Left renal pelvis (tissue), 4 donors: ENCODE measurements around the gene PRDM7. TPM values are rescaled to one million over a fixed set of nuclear protein-coding genes. Genes with fewer than 3 reads are reported as not detected.
"Not testable (repeated sequence)": the region's sequence is repeated elsewhere in the genome, so short reads cannot be mapped to it uniquely, and the experiment has no call there.

ENCODE experiments used
- DNase-seq, 4 donors: peaks; one replicate each; pipeline ENCODE4 v3.0.0-alpha.2; 2013; ENCODE audit warnings: low read depth in 4 of 4, low spot score in 3 of 4
- polyA plus RNA-seq, 4 donors: library from polyadenylated mRNA; unstranded; fragments of 120-200 nt; gene quantifications; one replicate each; pipeline ENCODE4 v1.2.1, GENCODE V29; 2013; ENCODE audit not compliant: insufficient read length in 4 of 4

The PRDM7 gene
- 1 to 10 TPM in 1 of 4 donors, under 1 TPM in 3; 0.13 to 1.2 (median 0.38) TPM for polyA plus RNA-seq

GRCh38 chr16:90077240-90077756, at the start of gene PRDM7:
Gene PRDM7, minus strand, starts transcription at chr16:90077331. Its CDS starts 1,421 bp downstream, at chr16:90075910.
- DNase-seq: peak; percentile 69 to 80 (median 76)

GRCh38 chr16:90121846-90122245, 44.7 kb upstream of the PRDM7 start:
- not testable (repeated sequence) for DNase-seq

DNA sequence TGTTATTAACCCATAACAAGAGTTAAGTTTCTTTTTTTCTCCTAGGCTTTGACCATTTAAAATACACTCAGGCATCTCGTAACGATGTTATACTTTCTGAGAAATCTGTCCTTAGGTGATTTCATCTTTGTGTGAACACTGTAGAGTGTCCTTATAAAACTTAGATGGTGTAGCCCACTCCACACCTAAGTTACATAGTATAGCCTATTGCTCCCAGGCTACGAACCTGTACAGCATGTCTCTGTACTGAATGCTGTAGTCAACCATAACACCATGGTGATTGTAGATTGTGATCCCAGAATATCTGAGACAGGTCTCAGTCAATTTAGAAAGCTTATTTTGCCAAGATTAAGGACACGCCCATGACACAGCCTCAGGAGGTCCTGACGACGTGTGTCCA, 30.5 kb upstream of the PRDM7 start:
- not testable (repeated sequence) for DNase-seq

DNA sequence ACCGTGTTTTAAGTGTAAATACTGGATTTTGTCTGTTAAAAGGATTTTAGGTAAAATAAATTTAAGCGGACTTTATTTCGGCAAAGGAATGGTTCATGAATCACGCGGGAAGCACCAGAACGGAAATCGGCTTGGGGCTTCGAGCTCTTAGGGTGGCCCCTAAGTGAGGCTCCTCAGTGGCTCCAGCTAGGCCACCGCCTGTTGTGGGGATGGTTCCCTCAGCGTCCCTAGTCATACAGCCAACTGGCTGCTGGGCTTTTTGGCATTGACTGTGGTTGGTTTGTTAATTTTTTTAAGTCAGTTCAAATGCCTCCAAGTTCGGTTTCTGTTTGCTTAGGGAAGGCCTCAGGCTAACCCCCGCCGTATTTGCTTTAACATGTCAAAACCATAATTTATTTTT, 29.9 kb upstream of the PRDM7 start:
- DNase-seq: not testable (repeated sequence)

- not testable (repeated sequence) for DNase-seq
Measured at GRCh38 chr16:90106271-90106670, 29.1 kb upstream of the PRDM7 start.

DNA sequence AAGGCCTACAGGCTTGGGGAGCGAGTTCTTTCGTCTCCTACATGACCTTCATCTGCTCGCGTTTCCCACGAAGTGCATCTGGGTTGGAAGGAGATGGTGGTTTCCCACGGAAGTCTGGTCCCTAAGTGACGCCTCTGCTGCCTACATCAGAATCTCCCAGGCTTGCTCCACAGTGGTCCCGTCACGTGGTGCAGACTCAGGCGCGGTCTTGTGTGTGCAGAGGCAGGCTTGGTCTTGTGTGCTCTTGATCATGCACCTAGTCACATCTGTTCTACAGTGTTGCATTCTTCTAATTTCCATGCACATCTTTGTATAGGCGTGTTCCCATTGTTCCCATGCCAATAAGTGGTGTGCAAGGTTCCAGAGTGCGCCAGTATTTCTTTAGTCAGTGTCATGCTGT, 27.6 kb upstream of the PRDM7 start:
- not testable (repeated sequence) for DNase-seq

DNA sequence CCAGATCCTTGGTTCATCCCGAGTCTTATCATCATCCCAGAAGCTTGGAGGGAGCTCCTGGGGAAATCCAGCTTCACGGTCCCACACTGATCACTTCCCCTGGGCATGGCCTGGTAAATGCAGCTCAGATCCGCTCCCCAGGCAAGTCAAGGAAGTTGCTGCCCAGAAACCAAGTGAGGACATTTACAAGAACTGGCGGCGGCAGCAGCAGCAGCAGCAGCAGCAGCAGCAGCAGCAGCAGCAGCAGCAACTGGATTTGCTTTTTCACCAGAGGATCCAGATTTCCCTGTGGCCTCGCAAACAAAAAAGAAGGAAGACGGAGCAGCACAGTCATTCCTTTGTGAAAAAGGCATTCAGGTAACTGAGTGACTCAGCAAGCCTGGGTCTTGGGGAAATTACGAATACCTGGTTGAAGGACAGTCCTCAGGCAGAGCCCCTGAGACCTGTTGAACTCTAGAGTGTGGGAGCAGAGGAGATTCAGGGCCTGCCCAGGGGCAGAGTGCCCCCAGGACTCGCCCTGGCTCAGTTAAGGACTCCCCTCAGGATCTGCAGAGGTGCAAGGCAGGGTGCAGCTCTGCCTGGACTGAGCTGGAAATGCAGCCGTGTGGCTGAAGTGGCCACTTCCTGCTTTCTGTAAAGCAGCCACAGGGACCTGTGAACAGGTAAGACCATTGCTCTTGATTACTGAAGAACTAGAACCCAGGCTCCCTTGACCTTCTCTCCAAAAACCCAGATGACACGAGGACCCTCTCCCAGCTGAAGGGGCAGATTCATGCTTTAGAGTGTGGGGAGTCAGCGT, 25.2 kb upstream of the PRDM7 start:
- DNase-seq: not testable (repeated sequence)

- DNase-seq: not testable (repeated sequence)
Measured at GRCh38 chr16:90101332-90101731, 24.2 kb upstream of the PRDM7 start.

DNA sequence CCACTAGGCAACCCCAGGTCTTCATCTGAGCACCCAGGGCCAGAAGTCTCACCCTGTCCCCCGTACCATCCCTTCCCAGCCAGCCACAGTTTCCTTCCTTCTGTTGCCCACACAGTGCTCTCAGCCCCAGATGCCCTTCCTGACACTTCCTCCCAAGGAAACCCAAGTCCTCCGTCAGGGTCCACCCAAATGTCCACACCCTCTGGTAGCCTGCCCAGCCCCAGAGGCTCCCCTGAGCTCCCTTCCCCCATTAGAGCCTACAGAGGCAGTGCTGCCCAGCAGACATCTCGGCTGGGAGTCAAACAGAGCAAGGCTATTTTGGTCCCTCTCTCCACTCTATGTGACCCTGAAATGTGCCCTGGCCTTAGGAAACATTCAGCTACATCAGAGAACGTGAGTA, 23.7 kb upstream of the PRDM7 start:
- DNase-seq: not testable (repeated sequence)

DNA sequence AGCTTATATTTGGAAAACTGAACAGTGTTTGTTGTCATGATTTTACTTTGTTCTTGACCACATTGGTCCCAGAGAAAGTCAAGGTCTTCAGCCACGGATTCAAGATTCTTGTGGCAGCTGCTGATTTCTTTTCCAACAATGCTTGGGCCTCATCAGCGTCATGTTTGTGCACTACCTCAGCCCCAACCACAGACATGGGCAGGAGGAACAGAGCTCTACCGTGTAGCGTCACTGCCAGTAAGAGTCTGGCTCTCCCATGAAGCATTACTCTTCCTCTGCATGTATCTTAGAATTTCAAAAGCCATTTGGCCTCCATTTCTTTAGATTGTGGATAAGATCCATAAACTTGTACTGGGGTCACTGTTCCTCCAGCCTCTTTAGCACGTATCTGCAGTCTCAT, 23.1 kb upstream of the PRDM7 start:
- DNase-seq: not testable (repeated sequence)

GRCh38 chr16:90098936-90099335, 21.8 kb upstream of the PRDM7 start:
- DNase-seq: not testable (repeated sequence)

DNA sequence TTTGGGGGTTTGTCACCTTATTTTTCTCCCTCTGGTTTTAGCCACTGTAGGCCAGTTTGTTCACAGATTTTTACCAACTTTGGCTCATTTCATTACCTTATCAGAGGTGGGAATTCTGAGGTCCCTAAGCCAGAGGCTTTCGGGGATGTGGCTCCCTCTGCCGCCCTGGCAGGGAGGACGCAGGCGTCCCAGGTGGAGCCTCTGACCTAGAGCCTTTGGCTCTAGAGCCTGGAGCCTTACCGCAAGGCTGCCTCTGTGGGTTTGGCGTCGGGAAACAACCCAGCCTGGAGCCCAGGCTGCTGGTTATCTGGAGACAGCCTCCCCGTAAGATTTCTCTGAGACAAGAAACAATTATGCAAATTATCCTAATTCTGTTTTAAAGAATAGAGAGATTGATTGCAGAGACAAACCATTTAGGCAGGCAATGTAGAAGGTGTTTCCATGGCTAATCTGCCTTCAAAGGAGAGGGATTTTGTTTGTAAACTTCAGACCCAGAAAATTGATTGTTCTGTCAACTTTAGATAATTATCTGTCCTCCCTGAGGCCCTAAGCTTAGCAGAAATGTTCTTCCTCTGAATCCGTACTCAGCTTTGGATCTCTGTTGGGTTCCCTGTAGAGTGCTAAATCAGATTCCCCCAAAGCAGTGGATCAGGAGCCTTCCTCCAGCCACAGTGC, 20.0 kb upstream of the PRDM7 start:
- DNase-seq: not testable (repeated sequence)

DNA sequence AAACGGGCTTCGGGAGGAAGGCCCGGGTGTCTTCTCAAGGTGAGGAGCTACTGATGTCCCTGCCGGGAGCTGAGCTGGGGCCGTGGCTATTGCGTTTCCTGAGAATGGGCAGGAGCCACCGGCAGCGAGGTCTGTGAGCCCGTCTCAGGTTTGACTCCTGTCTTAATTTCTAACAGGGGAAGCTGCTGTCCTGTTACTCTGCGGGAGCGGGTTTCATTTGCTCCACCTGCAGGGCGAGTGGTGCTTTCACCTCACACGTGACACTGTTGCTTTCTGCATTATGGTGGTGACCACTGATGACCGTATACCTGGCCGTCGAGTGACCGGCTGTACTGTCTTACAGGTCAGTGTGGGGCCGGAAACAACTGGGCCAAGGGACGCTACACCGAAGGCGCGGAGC, 17.7 kb upstream of the PRDM7 start:
- DNase-seq: not testable (repeated sequence)

- DNase-seq: not testable (repeated sequence)
Measured at GRCh38 chr16:90094296-90094695, 17.2 kb upstream of the PRDM7 start.

DNA sequence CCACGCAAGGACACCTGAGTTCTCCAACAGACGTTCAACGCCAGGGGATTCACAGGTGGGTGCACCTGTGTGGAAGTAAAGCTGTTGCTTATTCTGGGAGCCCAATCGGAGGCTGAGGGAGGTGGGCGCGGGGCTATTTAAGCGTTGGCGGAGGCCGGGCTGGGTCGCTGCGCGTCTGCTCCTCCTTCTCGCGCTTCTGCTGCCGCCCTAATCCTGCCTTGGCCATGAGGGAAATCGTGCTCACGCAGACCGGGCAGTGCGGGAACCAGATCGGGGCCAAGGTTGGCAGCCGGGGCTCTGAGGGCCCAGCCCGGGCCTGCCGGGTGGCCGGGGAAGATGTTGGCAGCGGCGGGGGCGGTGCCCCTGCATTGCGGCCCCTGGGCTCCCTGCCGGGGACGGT, 16.7 kb upstream of the PRDM7 start:
- not testable (repeated sequence) for DNase-seq

DNA sequence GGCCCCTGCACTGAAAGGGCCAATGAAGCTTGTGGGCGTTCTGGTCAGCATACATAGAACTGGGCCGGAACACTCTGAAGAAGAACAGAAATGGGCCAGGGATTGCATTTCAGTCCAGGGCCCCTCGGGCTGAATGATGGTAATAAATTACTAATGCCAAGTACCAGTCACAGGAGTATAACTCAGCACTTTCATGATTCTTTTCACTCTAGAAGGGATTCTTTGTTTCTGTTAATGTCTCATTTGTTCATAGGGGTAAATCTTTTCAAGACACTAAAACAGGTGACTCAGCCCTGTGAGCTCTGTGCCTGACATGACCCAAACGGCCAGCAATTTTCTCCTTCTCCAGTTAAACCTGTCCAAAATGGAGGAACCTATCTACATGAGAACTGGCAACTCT, 15.7 kb upstream of the PRDM7 start:
- not testable (repeated sequence) for DNase-seq

GRCh38 chr16:90084215-90084950, 7.3 kb upstream of the PRDM7 start:
- DNase-seq: no peak

DNA sequence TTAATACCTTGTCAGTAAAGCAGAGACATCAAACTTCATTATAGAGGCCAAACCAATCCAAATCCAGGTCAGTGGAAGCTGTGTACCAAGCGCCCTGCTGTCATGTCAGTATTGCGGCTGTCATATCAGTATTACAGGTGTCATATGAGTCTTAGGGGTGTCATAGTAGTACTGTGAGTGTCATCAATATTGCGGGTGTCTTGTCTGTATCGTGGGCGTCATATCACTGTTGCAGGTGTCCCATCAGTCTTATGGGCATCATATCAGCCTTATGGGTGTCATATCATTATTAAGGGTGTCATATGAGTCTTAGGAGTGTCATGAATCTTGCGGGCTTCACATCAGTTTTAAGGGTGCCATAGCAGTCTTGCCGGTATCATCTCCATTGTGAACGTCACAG, 6.0 kb upstream of the PRDM7 start:
- no peak for DNase-seq

DNA sequence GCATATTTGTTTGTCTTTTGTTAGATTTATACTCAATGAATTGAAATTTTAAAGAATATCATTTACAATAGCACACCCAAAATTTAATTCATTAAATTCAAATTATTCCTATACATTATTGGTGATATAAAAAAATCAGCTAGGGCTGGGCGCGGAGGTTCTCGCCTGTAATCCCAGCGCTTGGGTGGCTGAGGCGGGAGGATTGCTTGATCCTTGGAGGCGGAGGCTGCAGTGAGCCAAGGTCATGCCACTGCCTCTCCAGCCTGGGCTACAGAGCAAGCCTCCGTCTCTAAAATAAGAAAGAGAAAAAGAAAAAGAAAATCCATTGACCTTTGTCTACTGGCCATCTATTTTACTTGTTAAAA, 4.5 kb upstream of the PRDM7 start:
- no peak for DNase-seq

DNA sequence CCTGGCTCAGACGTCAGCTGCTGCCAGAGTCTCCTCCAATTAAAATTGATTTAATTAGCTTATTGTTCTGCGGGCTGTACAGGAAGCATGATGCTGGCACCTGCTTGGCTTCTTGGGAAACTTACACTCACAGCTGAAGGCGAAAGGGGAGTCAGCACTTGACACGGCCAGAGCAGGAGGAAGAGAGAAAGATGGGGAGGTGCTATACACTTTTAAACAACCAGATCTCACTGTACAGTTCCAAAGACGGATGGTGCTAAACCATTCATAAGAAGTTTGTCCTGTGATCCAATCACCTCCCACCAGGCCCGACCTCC, 1.4 kb upstream of the PRDM7 start:
- DNase-seq: no peak
